ENCODE data around the gene MINDY4.

- TF ChIP-seq EZH2 (IDR thresholded peaks at IDR 0.05; ENCODE audit: borderline replicate concordance, low read length) (no peak), CTCF (conservative IDR thresholded peaks at IDR 0.05 in 1 of 2, IDR thresholded peaks at IDR 0.05 in 1 of 2; ENCODE audit: extremely low read depth in 1 of 2, insufficient read depth in 1 of 2, low read depth in 1 of 2, low read length in 2 of 2) (no peak)
Observed at GRCh38 chr7:30845426-30846135, 74.4 kb downstream of the MINDY4 start.
